Measurements from ENCODE around the gene ACY1. TPM values are rescaled to one million over a fixed set of nuclear protein-coding genes. Genes with fewer than 3 reads are reported as not detected.

Gene ACY1
- total RNA-seq, 2 donors from 2014 or later, result 31.1 to 40.2 TPM

- Histone ChIP-seq H3K4me3 (peak within 1 kb of the TSS; percentile 36 to 42), H3K27ac (peak within 1 kb of the TSS; percentile 75 to 91 (median 80)), H3K9me3 (no peaks in the 10 kb centered on the region), H3K4me1 (peaks cover 64% of the 10 kb centered on the region), H3K27me3 (no peaks in the 10 kb centered on the region), H3K36me3 (replicated peaks in 1 of 2; ENCODE audit: insufficient read depth in 1 of 2, low read depth in 2 of 2) (no peaks in the 10 kb centered on the region)
- intact Hi-C loops (cut with DNase I), result no loop called here
- DNase-seq, result peak; percentile 79 to 86 (median 84)
- WGBS, 2 donors, result 0% methylated on average over 7 to 59 of the region's 90 CpGs
- ATAC-seq, result peak; percentile 85
- peak; percentile 30 to 57 (median 54) for TF ChIP-seq POLR2A (IDR thresholded peaks at IDR 0.05)
- TF ChIP-seq, protein P1, sequence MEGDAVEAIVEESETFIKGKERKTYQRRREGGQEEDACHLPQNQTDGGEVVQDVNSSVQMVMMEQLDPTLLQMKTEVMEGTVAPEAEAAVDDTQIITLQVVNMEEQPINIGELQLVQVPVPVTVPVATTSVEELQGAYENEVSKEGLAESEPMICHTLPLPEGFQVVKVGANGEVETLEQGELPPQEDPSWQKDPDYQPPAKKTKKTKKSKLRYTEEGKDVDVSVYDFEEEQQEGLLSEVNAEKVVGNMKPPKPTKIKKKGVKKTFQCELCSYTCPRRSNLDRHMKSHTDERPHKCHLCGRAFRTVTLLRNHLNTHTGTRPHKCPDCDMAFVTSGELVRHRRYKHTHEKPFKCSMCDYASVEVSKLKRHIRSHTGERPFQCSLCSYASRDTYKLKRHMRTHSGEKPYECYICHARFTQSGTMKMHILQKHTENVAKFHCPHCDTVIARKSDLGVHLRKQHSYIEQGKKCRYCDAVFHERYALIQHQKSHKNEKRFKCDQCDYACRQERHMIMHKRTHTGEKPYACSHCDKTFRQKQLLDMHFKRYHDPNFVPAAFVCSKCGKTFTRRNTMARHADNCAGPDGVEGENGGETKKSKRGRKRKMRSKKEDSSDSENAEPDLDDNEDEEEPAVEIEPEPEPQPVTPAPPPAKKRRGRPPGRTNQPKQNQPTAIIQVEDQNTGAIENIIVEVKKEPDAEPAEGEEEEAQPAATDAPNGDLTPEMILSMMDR (IDR thresholded peaks at IDR 0.05), result peak in 1 of 7 experiments; percentile 4
These were observed 15.8 kb upstream of the ACY1 start, which contains the start of gene PCBP4 for GRCh38 chr3:51967384-51968169. PCBP4 (minus strand) TSS chr3:51967454; CDS start chr3:51961240, 6,214 bp downstream.

DNA sequence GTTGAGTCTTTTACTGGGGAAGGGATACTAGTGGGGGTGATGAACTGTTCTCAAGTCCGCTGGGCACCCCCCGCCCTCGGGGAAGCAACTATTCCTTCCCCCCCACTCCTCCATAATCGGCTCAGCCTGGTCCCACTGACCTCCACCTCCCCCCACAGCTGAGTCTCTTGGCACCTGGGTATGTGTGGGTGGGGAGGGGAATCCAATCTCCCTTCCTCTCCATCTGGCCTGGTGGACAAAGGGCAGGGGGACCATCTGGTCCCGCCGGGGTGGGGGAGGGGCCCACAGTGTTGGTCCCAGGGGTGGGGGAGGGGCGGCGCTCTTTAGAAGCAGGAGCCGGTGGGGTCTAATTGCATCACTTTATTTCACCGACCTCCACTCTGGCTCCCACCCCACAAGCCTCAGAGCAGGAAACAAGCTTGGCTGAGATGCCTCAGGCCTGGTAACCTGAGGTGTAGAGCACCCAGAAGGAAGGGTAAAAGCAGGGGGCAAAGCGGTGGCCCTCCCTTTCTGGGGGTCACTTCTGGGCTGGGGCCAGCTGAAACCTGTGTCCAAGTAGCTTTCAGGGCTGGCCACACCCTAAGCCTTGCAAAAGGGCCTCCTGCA, 15.1 kb upstream of the ACY1 start:
- ATAC-seq, result no peak

DNA sequence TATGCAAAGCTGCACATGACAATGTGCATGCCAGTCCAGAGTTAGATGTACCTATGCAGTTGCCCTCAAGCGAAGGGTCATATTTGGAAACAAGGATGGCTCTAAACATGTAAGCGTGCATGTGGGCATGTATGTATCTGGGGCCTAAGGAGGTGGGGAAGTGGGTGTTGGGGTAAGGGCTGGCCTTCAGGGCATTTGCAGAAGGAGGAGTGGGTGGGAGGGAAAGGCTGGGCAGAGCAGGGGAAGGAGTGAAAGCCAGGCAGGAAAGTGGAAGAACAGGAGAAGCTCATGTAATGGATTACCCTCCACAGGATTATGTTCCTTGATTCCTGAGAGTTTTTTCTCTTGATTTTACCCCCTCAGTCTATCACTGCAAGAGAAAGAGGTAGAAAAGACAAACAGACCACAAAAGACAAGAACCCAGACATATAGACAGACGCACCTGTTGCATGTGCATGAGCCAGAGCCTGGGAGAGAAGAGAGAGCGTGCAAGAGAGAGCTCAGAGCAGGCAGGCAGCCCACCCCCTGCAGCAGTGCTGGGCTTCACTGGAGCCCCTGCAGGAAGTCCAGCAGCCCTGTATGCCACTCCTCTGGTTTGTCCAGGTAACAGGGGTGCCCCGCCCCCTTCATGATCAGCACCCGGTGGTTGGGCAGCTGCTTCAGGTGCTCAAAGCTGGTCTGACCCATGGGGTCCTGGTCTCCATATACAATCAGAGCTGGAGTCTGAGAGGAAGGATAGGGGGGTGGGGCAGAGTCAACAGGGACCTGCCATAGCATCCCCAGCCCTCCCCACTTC, 14.3 kb upstream of the ACY1 start:
- no peaks in the 10 kb centered on the region for H3K27me3 ChIP-seq
- H3K4me1 ChIP-seq, result peaks cover 73% of the 10 kb centered on the region
- peak overlapping the region in 3 of 4 donors; percentile 77 to 91 (median 83) for H3K27ac ChIP-seq
- 86 to 96% methylated on average over 5 to 6 of the region's 6 CpGs for WGBS, 2 donors
- DNase-seq, result no peak
- no peaks in the 10 kb centered on the region for H3K9me3 ChIP-seq
- TF ChIP-seq, protein P1 (IDR thresholded peaks at IDR 0.05), result no peak
- TF ChIP-seq POLR2A (IDR thresholded peaks at IDR 0.05), result no peak
- ATAC-seq, result no peak
- H3K36me3 ChIP-seq (replicated peaks in 1 of 2; ENCODE audit: insufficient read depth in 1 of 2, low read depth in 2 of 2), result no peaks in the 10 kb centered on the region
- intact Hi-C loops (cut with DNase I), result no loop called here
- H3K4me3 ChIP-seq, result no peak overlapping the region

More for the DNA sequence above, 15.1 kb upstream of the ACY1 start:
- Histone ChIP-seq H3K4me1 (peaks cover 66% of the 10 kb centered on the region), H3K9me3 (no peaks in the 10 kb centered on the region), H3K27ac (peak overlapping the region; percentile 75 to 91 (median 80)), H3K27me3 (no peaks in the 10 kb centered on the region), H3K4me3 (peak overlapping the region in 1 of 2 donors; percentile 36), H3K36me3 (replicated peaks in 1 of 2; ENCODE audit: insufficient read depth in 1 of 2, low read depth in 2 of 2) (no peaks in the 10 kb centered on the region)
- WGBS, 2 donors, result 0 to 13% methylated on average over 4 to 11 of the region's 11 CpGs
- peak in 1 of 4 donors; percentile 33 for DNase-seq
- TF ChIP-seq POLR2A (IDR thresholded peaks at IDR 0.05), result no peak
- TF ChIP-seq, protein P1 (IDR thresholded peaks at IDR 0.05), result no peak
- intact Hi-C loops (cut with DNase I), result no loop called here

GRCh38 chr3:51969841-51970240, 13.5 kb upstream of the ACY1 start:
- no peaks in the 10 kb centered on the region for H3K9me3 ChIP-seq
- peak overlapping the region in 3 of 4 donors; percentile 25 to 52 (median 46) for H3K27ac ChIP-seq
- H3K4me3 ChIP-seq, result no peak overlapping the region
- TF ChIP-seq, protein P1 (IDR thresholded peaks at IDR 0.05), result no peak
- TF ChIP-seq POLR2A (IDR thresholded peaks at IDR 0.05), result no peak
- peaks cover 81% of the 10 kb centered on the region for H3K4me1 ChIP-seq
- DNase-seq (no peak), ATAC-seq (no peak)
- 62% methylated on average over 4 of the region's 4 CpGs; no CpG with 5 or more reads in 1 of the 2 donors for WGBS, 2 donors
- H3K36me3 ChIP-seq (replicated peaks in 1 of 2; ENCODE audit: insufficient read depth in 1 of 2, low read depth in 2 of 2), result no peaks in the 10 kb centered on the region
- intact Hi-C loops (cut with DNase I), result no loop called here
- no peaks in the 10 kb centered on the region for H3K27me3 ChIP-seq

Measured in body of pancreas (tissue), 4 donors.